Thoracic aorta (tissue), 2 donors: ENCODE results near the gene SAMD10. TPM values are rescaled to one million over a fixed set of nuclear protein-coding genes. Genes with fewer than 3 reads are reported as not detected.
"Not testable (repeated sequence)": the region's sequence is repeated elsewhere in the genome, so short reads cannot be mapped to it uniquely, and the experiment has no call there.

Experiments
- ATAC-seq: fragments of 150-250 bp; one replicate; pipeline ENCODE4 v1.8.0; 2017; ENCODE audit warnings: low read depth; ENCODE audit not compliant: insufficient number of reproducible peaks, low FRiP score
- DNase-seq: peaks from one replicate; pipeline ENCODE4 v3.0.0-alpha.2; 2020; ENCODE audit warnings: low spot score
- H3K27ac ChIP-seq, 2 donors: fragments of 200-600 bp; sonication (generic); 1 replicate in 1 of 2; 2 replicates in 1 of 2; pipeline ENCODE4 v1.5.1; 2016; ENCODE audit warnings: mild to moderate bottlenecking in 2 of 2, moderate library complexity in 2 of 2
- H3K27me3 ChIP-seq: fragments of 200-600 bp; sonication (generic); replicated peaks from 2 replicates; pipeline ENCODE4 v1.6.0; 2016; ENCODE audit warnings: mild to moderate bottlenecking; ENCODE audit not compliant: insufficient read depth
- H3K36me3 ChIP-seq: fragments of 200-600 bp; sonication (generic); one replicate; pipeline ENCODE4 v1.5.1; 2016
- H3K4me1 ChIP-seq, 2 donors: fragments of 200-600 bp; sonication (generic); 1 replicate in 1 of 2; 2 replicates in 1 of 2; pipeline versions ENCODE4 v1.5.1 to v1.6.0; 2016; ENCODE audit warnings: low read depth in 2 of 2, mild to moderate bottlenecking in 1 of 2; ENCODE audit not compliant: control insufficient read depth in 1 of 2
- H3K4me3 ChIP-seq: fragments of 200-600 bp; sonication (generic); 2 replicates; pipeline ENCODE4 v1.5.1; 2016; ENCODE audit warnings: mild to moderate bottlenecking
- H3K9me3 ChIP-seq: fragments of 200-600 bp; sonication (generic); 2 replicates; pipeline ENCODE4 v1.5.1; 2016
- total RNA-seq, 2 donors: library from RNA; depleted of rRNA; stranded (reverse); fragments of >200 nt; gene quantifications; one replicate each; pipeline versions ENCODE4 v1.1.0 to v1.2.3, GENCODE V29; 2016
- TF ChIP-seq, protein P1 (sequence below): fragments of 200-600 bp; sonication (generic); IDR thresholded peaks from one replicate; pipeline ENCODE4 v1.5.1; 2019; ENCODE audit warnings: antibody characterized with exemption

SAMD10 gene
- total RNA-seq, 2 donors from 2014 or later, result 0.78 to 3.0 TPM

DNA sequence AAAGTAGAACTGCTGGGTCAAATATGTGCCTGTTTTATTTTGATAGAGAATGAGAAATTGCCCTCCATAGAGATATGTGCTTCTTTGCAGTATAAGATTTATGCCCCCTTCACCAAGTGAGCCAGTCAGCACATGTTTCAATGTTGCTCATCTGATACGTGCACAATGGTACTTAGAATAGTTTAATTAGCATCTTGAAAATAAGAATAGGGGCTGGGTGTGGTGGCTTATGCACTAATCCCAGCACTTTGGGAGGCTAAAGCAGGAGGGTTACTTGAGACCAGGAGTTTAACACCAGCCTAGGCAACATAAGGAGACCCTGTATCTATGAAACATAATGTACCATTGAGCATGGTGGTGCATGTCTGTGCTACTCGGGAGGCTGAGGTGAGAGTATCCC lies 36.2 kb upstream of the SAMD10 start:
- Histone ChIP-seq H3K27ac (no peak overlapping the region), H3K4me1 (no peaks in the 10 kb centered on the region), H3K4me3 (no peak overlapping the region), H3K9me3 (no peaks in the 10 kb centered on the region), H3K36me3 (peaks cover 43% of the 10 kb centered on the region), H3K27me3 (no peaks in the 10 kb centered on the region)
- TF ChIP-seq, protein P1, sequence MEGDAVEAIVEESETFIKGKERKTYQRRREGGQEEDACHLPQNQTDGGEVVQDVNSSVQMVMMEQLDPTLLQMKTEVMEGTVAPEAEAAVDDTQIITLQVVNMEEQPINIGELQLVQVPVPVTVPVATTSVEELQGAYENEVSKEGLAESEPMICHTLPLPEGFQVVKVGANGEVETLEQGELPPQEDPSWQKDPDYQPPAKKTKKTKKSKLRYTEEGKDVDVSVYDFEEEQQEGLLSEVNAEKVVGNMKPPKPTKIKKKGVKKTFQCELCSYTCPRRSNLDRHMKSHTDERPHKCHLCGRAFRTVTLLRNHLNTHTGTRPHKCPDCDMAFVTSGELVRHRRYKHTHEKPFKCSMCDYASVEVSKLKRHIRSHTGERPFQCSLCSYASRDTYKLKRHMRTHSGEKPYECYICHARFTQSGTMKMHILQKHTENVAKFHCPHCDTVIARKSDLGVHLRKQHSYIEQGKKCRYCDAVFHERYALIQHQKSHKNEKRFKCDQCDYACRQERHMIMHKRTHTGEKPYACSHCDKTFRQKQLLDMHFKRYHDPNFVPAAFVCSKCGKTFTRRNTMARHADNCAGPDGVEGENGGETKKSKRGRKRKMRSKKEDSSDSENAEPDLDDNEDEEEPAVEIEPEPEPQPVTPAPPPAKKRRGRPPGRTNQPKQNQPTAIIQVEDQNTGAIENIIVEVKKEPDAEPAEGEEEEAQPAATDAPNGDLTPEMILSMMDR, result no peak
- ATAC-seq, result no peak
- DNase-seq, result no peak

DNA sequence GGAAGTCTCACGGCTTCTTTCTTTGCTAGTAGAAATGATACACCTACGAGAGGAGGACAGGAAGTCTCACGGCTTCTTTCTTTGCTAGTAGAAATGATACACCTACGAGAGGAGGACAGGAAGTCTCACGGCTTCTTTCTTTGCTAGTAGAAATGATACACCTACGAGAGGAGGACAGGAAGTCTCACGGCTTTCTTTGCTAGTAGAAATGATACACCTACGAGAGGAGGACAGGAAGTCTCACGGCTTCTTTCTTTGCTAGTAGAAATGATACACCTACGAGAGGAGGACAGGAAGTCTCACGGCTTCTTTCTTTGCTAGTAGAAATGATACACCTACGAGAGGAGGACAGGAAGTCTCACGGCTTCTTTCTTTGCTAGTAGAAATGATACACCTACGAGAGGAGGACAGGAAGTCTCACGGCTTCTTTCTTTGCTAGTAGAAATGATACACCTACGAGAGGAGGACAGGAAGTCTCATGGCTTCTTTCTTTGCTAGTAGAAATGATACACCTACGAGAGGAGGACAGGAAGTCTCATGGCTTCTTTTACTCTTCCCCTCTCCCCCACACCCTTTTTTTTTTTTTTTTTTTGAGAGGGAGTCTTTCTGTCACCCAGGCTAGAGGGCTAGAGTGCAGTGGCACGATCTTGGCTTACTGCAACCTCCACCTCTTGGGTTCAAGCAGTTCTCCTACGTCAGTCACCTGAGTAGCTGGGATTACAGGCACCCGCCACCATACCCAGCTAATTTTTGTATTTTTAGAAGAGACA lies 33.1 kb upstream of the SAMD10 start:
- not testable (repeated sequence) for H3K9me3 ChIP-seq, H3K4me3 ChIP-seq, ATAC-seq, H3K27me3 ChIP-seq, H3K4me1 ChIP-seq, H3K27ac ChIP-seq, DNase-seq
- H3K36me3 ChIP-seq, result peaks cover 50% of the 10 kb centered on the region

DNA sequence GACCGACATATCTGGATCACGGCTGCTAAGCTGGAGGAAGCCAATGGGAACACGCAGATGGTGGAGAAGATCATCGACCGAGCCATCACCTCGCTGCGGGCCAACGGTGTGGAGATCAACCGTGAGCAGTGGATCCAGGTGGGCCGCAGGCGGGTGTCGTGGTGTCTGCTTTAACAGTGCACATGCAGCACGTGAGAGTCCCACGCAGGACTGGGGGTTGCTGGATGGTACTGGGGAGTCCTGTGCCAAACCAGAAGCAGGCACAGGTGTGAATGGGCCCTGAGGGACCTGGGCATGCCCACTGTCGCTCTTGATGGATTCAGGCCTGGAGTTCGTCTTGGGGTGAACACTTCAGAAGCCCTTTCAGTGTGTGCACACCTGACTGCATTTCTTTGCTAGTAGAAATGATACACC lies 31.9 kb upstream of the SAMD10 start:
- no peak overlapping the region for H3K27ac ChIP-seq
- H3K36me3 ChIP-seq, result peaks cover 49% of the 10 kb centered on the region
- H3K4me1 ChIP-seq, result no peaks in the 10 kb centered on the region
- no peaks in the 10 kb centered on the region for H3K27me3 ChIP-seq
- H3K9me3 ChIP-seq, result no peaks in the 10 kb centered on the region
- DNase-seq (no peak), ATAC-seq (no peak)
- TF ChIP-seq, protein P1, result no peak
- no peak overlapping the region for H3K4me3 ChIP-seq

DNA sequence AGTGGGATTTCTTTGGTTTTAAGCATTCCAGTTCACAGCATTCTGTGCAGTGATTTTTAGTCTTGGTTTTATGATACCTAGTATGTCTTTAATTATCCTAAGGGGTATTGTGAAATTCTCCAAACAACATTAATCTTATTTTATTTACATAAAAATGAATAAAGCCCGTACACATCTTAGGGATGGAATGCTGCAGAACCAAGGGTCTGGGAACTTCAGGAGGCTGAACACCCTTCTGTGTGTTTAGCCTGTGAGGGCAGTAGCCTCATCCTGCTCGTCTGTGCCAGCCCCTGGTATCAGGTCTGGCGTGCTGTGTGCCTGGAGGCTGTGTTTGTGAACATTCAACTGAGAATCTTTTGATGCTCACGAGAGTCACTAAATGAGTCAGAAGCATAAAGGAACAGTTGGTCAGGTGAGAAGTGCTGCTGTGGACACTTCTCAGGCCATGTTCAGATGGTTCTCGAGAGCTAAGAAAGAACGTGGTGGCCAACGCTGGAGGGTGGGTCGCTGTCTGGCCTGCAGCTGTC lies 31.3 kb upstream of the SAMD10 start:
- no peaks in the 10 kb centered on the region for H3K9me3 ChIP-seq
- no peaks in the 10 kb centered on the region for H3K27me3 ChIP-seq
- H3K27ac ChIP-seq, result no peak overlapping the region
- TF ChIP-seq, protein P1, result no peak
- no peak for DNase-seq
- no peak overlapping the region for H3K4me3 ChIP-seq
- no peaks in the 10 kb centered on the region for H3K4me1 ChIP-seq
- peaks cover 49% of the 10 kb centered on the region for H3K36me3 ChIP-seq
- no peak for ATAC-seq

DNA sequence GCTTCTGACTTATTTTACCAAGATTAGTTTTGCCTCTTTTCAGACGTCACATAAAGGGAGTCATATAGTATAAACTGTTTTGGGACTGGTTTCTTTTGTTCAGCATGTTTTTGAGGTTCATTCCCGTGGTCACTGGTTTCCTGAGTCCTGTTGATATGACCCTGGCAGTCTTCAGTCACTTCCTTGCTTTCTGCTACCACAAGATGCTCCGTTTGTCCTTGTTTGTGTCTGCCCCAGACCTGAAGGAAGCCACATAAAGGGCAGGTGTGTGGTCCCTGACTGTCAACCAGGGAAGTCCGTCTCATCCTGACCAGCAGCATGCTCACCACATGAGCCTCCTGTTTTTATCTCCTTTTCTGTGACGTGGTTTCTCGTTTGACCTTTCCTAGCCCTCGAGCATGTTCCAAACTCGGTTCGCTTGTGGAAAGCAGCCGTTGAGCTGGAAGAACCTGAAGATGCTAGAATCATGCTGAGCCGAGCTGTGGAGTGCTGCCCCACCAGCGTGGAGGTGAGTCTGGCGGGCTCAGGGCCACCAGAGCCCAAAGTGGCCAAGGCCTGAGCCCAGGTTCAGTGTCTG lies 30.5 kb upstream of the SAMD10 start:
- no peak overlapping the region for H3K27ac ChIP-seq
- TF ChIP-seq, protein P1, result no peak
- ATAC-seq, result no peak
- no peaks in the 10 kb centered on the region for H3K4me1 ChIP-seq
- no peak overlapping the region for H3K4me3 ChIP-seq
- H3K36me3 ChIP-seq, result peaks cover 56% of the 10 kb centered on the region
- H3K9me3 ChIP-seq, result no peaks in the 10 kb centered on the region
- no peaks in the 10 kb centered on the region for H3K27me3 ChIP-seq
- no peak for DNase-seq
